H1 (cell line): Measurements from ENCODE around the gene CHN2.
"Not testable (repeated sequence)": the region's sequence is repeated elsewhere in the genome, so short reads cannot be mapped to it uniquely, and the experiment has no call there.

ENCODE experiments used
- CTCF ChIP-seq, 3 experiments: IDR thresholded peaks; 1 replicate in 2 of 3; 2 replicates in 1 of 3; pipeline versions ENCODE4 v1.5.1 to v1.6.1; 2011; ENCODE audit warnings: low read length in 3 of 3, mild to moderate bottlenecking in 3 of 3, inconsistent platforms in 2 of 3, low read depth in 1 of 3, moderate library complexity in 1 of 3; ENCODE audit not compliant: insufficient read depth in 1 of 3; ENCODE audit errors: control extremely low read depth in 1 of 3
- NRF1 ChIP-seq: IDR thresholded peaks from 2 replicates; pipeline ENCODE4 v1.6.1; 2011; ENCODE audit warnings: mild to moderate bottlenecking, low read depth, low read length, improper control_type of control experiment
- POLR2AphosphoS5 ChIP-seq: IDR thresholded peaks from 2 replicates; pipeline ENCODE4 v1.6.1; 2011; ENCODE audit warnings: low read depth, low read length
- SP1 ChIP-seq: IDR thresholded peaks from 2 replicates; pipeline ENCODE4 v1.6.1; 2011; ENCODE audit warnings: low read depth, low read length
- ZNF274 ChIP-seq: IDR thresholded peaks from 2 replicates; pipeline ENCODE4 v1.7.0; 2012; ENCODE audit warnings: low read length, borderline replicate concordance; ENCODE audit errors: extremely low read depth

GRCh38 chr7:29263601-29264207, 69.1 kb downstream of the CHN2 start:
- not testable (repeated sequence) for TF ChIP-seq CTCF (IDR thresholded peaks at IDR 0.05; ENCODE audit: control extremely low read depth in 1 of 3, insufficient read depth in 1 of 3, low read depth in 1 of 3, low read length in 3 of 3); POLR2AphosphoS5; SP1; NRF1; ZNF274
